HG03103 (cell line): ENCODE data around the gene RHOXF2B.
"Not testable (repeated sequence)": the region's sequence is repeated elsewhere in the genome, so short reads cannot be mapped to it uniquely, and the experiment has no call there.

Experiments
- ATAC-seq: cut with Tn5 transposase; IDR thresholded peaks from one replicate; pipeline ENCODE4 v1.9.1; 2021; ENCODE audit warnings: low read depth; ENCODE audit not compliant: unreplicated experiment

Gene RHOXF2B

GRCh38 chrX:120077590-120077989, at the start of gene RHOXF2B:
TSS of gene RHOXF2B (minus strand) at chrX:120077690. CDS start at chrX:120077552, 138 bp downstream.
- not testable (repeated sequence) for ATAC-seq

- ATAC-seq: no peak
Measured at GRCh38 chrX:120125444-120125843, 48.0 kb upstream of the RHOXF2B start.

- no peak for ATAC-seq
Measured at GRCh38 chrX:120120223-120120622, 42.7 kb upstream of the RHOXF2B start.

DNA sequence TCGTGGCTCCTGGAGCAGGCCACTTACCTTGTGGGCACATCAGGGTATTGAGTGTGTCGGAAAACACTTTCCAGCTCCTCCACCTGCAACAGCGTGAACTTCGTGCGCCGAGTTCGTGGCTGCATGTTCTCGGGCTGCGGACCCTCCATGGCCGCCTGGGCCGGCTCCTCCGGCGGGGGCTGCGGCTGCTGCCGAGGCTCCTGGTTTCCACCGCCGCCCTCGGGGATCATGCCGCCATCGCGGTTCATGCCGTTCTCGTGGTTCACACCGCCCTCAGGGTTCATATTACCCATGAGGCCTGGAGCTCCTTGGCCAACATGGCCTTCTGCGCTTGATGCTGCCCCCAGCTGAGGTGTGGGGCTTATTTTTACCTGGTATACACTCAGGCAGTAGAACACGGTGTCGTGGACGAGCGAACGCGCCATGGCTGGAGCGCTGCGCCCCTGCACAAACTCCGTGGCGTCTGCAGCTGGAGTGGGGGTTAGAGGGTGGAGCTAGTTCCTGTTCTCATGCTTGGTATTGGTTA, 38.0 kb upstream of the RHOXF2B start, which contains the start of gene RHOXF1:
Gene RHOXF1, minus strand, starts transcription at position 476 of the 526 bp plus-strand sequence. Its CDS starts 51 bp downstream, at position 425.
- ATAC-seq: no peak

GRCh38 chrX:120111611-120112010, 34.1 kb upstream of the RHOXF2B start:
- no peak for ATAC-seq

- no peak for ATAC-seq
Measured at GRCh38 chrX:120109378-120109777, 31.9 kb upstream of the RHOXF2B start.

DNA sequence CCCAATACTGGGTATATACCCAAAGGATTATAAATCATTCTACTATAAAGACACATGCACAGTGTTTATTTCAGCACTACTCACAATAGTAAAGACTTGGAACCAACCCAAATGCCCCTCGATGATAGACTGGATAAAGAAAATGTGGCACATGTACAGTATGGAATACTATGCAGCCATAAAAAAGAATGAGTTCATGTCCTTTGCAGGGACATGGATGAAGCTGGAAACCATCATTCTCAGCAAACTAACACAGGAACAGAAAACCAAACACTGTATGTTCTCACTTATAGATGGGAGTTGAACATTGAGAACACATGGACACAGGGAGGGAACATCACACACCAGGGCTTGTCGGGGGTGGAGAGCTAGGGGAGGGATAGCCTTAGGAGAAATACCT, 27.2 kb upstream of the RHOXF2B start:
- not testable (repeated sequence) for ATAC-seq

DNA sequence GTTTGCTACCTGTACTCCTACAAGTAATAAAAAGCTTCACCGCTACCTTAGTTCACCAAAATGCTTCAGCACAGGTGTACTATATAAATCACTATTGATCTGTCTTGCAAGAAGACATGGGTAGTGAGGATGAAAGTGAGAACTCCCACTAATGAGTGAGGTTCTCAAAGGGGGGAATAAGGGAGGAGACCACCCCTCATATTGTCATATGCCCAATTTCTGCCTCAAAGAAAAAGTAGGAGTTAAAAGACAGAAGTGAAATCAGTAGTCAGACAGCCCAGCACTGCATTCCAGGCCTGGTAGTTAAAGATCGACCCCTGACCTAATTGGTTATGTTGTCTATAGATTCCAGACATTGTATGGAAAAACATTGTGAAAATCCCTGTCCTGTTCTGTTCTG, 23.6 kb upstream of the RHOXF2B start:
- ATAC-seq: not testable (repeated sequence)

DNA sequence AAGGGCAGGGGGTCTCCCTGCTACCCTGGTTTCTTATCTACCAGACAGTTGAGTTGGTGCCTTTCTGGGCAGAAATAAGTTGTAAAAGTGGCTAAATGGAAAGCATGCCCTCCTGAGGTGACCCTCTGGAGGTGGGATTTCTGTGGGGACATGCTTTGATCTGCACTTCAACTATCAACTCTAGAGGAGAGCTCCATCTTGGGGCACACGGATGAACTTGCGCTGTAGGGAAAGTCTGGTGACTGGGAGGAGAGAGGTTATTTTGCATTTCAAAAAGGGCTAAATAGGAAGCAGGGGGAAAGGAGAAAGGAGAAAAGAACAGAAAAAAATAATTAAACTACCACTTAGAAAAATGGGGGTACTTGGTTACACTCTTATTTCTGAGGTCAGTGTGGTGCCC, 12.7 kb upstream of the RHOXF2B start:
- no peak for ATAC-seq

DNA sequence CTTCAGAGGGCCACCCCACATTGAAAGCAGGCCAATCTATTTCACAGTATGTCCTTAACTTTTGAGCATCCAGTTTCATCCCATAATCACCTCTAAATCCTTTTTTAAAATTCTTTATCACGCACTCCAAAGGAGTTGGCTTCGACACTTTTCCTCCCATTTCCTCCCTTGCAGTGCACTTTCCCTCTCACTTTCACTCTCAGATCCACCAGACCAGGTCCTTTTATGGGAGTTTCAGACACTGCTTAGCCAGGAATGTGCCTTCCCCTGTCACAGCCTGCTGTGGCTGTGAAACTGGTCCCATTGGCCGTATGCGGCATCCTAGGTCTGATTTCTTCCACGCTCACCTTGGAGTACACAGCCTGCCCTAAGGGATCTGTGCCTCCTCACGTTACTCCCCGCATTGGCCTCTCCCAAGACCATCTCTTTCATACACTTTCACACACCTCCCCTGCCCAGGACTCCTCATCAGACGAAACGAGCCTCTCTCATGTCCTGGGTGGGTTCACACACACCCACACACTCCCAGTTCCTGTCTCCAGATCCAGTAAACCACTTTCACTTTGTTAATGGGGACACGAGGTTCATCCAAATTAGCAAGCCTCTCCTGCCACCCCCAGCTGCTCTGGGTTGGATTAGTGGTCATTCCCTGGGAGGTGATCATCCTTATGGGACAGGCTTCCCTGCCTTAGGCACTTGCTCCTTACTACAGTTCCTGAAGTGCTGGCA, 10.0 kb upstream of the RHOXF2B start:
- no peak for ATAC-seq

GRCh38 chrX:120085553-120086185, 8.2 kb upstream of the RHOXF2B start:
- not testable (repeated sequence) for ATAC-seq

- ATAC-seq: not testable (repeated sequence)
Measured at GRCh38 chrX:120066169-120066568, 11.3 kb downstream of the RHOXF2B start.

- ATAC-seq: not testable (repeated sequence)
Measured at GRCh38 chrX:120042712-120043111, 34.8 kb downstream of the RHOXF2B start.

DNA sequence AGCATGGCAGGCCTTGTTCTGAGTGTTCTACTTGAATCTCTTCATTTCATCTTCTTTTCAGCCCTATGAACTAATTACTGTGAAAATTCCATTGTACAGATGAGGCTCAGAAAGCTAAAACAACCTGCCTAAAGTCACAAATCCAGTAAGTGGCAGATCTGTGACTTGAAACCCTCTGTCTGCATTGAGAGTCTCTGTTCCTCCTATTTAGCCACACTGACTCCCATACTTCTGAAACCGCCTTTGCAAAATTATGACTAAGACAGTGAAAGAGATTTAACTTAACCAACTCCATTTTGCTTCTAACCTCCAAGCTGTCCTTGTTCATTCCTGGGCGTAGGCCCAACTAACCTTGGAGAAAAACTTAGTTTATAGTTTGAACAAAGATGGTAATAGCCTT, 35.2 kb downstream of the RHOXF2B start:
- not testable (repeated sequence) for ATAC-seq

DNA sequence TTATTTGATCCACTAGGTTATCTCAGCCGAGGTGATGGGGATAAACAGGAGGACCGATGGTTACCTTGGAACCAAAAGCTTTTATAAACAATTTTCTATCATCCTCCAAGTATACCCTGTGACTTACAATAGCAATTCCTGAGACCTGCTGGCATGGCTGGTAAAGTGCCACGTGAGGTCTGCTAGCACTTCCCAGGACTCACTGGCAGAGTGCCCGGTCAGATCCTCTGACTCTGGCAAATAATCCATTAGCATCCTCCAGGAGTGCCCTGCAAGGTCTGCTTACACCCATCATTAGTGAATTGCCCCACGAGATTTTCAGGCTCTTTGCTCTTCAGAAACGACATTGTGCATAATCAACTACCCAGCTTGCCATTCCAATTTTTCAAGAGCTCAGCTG, 37.3 kb downstream of the RHOXF2B start:
- ATAC-seq: not testable (repeated sequence)

GRCh38 chrX:120039087-120039733, 38.3 kb downstream of the RHOXF2B start:
- ATAC-seq: not testable (repeated sequence)

- ATAC-seq: no peak
Measured at GRCh38 chrX:120036704-120037103, 40.8 kb downstream of the RHOXF2B start.

GRCh38 chrX:120035522-120036309, 41.8 kb downstream of the RHOXF2B start:
- ATAC-seq: not testable (repeated sequence)

DNA sequence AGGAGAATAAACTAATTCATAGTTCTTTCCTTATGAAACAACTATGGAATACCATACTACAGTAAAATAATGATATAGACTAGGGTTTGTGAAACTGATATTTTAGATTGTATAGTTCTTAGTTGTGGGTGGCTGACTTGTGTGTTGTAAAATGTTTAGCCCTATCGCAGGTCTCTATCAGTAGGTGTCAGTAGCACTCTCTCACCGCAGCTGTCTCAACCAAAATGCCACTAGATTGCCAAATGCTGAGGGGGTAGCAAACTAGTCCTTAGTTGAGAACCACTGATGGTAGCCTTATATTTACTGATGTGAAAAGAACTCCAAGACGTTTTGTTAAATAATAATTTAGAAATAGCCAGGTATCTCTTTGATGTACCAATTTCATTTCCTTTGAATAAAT, 48.1 kb downstream of the RHOXF2B start:
- no peak for ATAC-seq

- no peak for ATAC-seq
Measured at GRCh38 chrX:120023259-120023658, 54.2 kb downstream of the RHOXF2B start.
